Measurements from ENCODE around the gene OTUD5.
A peak's percentile ranks its signal among the peaks of the same experiment; 100 is the strongest.

OTUD5 gene

DNA sequence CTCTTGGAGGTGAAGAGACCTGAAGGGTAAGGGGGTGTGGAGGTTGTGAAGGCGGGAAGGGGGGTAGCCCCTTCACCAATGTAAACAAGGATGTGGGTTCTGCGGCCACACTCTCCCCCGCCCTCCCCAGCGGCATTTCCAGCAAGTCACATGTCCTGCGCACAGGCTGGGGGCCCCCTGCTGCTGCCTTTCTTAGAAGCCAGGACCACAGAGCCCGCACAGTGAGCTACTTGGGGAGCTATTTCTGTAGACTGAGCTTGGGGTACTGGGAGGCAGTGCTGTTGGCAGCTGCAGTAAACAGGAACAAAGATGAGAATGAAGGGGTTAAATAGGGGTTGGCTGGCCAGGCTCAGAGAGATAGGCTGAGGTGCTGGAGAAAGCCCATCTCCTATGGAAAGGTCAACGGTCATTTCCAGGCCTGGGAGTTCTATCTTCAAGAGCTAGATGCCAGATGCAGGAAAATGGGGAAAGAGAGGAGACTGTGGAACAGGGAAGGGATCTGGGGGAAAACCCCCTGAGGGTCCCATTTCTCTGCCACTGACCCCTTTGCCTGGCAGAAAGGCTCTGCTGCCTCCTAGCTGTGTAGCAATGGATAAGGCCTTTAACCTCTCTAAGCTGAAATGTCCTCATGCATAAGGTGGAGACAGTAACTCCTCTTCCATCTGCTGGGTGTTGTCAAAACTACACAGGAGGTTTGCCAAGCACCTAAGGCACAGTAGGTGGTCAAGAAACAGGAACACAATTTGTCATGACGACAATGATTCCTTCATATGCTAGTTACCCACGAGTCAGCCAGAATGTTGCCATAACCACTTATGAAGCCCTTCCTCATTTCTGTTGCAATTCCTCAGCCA lies 20.1 kb downstream of the OTUD5 start:
- peak; percentile 19 for DNase-seq (ENCODE audit: low spot score)

DNA sequence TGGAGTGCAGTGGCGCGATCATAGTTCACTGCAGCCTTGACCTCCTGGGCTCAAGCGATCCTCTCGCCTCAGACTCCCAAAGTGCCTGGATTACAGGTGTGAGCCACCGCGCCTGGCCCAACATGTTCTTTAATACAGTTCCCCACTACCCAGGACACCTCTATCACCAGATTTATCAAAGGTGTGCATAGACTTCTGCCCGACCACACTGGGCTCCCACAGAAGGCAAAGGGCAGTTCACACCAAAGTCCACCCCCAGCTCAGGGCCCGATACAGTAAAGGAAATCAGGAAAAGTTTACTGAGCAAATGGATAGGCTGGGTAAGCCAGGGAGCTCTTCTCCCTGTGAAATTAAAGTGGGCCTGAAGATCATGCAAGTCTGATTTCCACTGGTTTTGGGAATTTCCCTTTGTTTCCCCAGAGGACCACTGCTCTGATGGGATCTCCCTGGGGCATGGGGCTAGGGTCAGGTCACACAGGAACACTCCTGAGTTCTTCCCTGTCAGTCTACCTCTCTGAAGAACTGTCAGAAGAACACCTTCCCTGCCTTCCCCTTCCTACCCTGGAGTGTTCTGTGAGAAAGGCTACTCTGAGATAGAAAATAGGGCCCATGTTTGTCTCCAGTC lies 20.9 kb downstream of the OTUD5 start:
- no peak for DNase-seq (ENCODE audit: low spot score)

DNA sequence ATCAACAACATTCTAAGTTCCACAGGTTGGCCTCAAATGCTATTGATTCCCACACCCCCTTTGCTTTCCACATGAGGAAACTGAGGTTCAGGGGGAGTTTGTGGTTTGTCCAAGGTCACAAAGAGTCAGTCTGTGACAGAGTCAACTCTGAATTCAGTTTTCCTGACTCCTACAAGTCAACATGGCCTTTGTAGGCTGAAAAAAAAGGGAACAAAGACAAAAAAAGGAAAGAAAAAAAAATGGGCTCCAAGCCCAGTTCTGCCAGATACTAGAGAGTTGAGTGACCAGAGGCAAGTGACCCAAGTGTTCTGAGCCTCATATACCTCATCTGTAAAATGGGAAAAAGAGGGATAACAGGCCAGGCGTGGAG lies 22.1 kb downstream of the OTUD5 start:
- no peak for DNase-seq (ENCODE audit: low spot score)

DNA sequence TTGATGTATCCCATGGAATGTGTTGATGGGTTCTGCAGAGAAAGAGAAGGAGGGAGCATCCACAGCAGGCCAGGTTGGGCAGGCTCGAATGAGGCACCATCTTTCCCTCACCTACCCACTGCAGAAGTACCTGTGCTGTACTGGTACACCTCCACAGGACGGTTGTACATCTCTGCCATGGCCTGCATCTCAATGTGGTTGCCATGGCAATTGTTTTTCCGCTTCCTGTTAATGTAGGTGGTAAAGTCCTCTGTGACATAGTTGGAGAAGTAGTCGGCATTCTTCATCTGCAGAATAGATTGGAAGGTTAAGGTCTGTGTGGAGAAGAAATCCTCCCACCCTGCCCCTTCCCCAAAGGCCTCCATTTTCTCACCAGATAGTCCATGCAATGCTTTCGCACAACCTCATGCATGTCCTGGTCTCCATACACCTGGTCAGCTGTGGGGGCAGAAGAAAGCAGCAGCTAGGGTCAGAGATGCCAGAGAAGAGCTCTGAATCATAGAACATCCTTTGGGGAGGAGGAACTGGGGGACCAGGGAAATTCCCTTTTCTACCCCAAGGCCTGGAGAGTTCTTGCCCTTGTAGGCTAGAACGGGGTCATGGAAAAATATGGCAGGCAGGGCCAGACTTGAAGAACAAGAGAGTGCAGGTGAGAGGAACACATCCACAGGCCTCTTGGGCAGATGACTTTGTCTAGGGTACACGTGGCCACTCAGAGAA lies 22.7 kb downstream of the OTUD5 start:
- DNase-seq (ENCODE audit: low spot score): no peak

DNA sequence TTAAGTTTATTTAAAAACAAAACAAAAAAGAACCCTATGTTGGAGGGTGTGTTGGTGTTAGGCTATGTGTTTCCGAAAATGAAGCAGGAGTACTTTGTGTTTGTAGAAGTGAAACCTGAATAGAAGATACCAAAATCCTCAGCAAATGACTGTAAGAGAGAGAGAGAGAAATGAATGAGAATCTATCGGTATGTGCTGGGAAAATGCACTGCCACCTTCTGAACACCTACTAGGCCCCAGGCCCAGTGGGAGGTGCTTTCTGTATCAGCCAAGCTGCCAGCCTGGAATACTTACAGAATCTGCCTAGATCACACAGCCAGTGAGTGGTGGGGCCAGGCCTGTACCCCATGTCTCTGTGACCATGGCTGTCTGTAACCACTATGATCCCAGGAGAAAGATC lies 23.6 kb downstream of the OTUD5 start:
- no peak for DNase-seq (ENCODE audit: low spot score)

DNA sequence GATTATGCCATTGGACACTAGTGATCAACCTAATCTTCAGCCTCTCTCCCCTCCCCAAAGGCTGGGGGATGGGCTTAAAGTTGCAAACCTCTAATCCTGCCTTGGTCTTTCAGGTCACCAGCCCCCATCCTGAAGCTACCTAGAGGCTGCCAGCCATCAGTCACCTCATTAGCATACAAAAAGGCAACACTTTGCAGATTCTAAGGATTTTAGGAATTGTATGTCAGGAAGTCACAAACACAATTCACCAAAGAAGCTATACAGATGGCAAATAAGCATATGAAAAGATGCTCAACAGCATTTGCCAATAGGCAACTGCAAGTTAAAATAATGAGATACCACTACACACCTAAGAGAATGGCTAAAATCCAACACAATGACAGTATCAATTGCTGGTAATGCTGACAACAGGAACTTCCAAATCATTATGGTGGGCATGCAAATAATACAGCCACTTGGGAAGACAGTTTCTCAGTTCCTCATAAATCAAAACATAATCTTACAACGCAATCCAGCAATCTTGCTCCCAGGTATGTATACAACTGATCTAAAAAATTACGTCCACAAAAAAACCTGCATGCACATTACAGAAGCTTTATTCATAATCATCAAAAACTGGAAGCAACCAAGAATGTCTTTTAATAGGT lies 29.5 kb downstream of the OTUD5 start:
- no peak for DNase-seq (ENCODE audit: low spot score)

DNA sequence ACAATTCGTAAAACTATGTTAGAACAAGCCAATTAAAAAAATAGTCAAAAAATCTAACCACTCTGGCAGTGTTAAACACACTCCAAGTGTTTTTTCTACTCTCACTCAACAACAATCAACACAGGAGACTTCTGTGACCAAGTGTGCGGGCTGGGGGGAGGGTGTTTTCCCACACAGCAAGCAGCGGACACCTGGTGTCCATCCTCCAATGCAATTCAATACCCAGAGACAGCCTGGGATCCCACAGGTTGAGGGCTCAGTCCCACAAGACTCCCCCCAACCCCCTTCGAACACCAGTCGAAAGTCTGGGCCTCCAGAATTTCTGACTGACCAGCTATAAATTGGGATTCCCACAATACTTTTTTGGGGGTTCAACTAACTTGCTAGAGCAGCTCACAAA lies 30.3 kb downstream of the OTUD5 start:
- DNase-seq (ENCODE audit: low spot score): no peak

DNA sequence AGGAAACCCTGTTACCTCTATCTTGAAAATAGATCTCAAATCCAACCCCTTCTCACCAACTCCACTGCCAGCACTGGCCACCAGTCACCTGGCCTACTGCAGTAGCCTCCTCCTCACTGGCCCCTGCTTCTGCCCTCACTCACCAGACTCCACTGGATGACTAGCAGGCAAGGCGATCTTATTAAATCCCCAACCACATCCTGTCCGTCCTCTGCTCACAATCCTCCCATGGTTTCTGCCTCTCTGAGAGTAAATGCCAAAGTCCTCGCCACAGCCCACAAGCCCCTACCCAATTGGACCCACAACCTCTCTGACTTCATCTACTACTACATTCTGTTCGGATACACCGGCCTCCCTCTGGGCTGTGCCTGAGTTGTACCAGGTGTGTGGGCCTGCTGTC lies 33.1 kb downstream of the OTUD5 start:
- DNase-seq (ENCODE audit: low spot score): no peak

DNA sequence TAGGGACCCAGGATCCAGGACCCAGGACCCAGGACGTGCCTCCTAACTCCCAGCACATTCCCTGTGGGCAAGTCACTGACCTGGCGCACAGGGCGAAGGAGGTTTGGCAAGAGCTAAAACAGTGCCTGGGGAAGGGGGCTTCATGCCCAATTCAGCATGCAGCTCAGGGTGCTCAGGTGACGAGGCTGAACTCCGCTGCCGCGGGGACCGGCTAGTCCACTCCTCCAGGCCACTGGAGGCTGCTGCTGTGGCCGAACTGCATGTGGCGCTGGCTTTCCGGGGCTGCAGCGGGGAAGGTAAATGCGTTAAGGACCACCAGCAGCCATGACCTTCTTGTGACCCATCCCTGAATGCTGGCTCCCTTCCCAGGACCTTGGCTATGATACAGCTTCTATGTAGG lies 33.6 kb downstream of the OTUD5 start:
- no peak for DNase-seq (ENCODE audit: low spot score)

DNA sequence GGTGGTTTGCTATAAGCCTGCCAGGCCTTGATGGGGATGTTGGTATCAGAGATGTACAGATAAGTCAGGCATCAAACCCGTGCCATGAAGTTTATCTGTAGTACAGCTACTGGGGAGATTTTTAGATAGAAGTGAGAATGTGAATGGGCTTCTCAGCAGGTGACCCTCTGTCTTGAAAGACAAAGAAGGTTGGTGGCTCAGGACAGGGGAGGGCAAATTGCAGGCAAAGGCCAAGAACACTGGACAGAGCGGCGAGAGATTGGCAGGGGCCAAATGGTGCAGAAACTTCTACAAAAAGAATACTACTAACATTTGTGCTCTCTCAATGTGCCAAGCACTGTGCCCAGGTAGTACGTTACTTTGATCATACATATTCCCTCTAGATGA lies 36.7 kb downstream of the OTUD5 start:
- no peak for DNase-seq (ENCODE audit: low spot score)

DNA sequence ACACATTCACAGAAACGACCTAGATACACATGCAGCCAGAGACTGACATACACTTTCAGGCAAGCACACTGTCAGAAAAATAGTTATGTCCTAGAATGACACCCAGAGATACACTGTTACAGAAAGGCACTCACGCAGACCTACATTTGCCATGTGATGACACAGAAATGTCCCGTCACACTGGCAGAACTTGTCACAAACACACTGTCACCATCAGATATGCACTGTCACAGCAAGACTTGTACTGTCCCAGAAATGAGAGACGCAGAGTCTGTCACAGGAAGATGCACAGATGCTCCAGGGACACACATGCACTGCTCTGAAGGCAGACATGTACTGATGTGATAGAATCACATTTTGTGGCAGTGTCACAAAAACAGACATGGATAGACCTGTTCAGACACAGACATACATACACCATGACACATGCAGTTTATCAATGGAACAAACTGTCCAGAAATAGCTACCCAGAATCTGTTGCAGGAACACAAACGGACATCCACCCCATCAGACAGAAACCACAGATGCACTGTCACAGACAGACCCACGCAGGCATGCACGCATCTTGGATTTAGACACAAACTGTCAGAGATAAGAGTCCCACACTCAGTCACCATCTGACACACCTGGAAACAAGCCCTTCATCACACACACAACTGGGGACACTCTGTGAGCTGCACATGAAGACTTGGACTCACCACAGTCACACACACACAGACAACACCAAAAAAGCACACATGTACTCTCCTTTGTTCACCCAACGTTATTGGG lies 37.3 kb downstream of the OTUD5 start:
- DNase-seq (ENCODE audit: low spot score): no peak

DNA sequence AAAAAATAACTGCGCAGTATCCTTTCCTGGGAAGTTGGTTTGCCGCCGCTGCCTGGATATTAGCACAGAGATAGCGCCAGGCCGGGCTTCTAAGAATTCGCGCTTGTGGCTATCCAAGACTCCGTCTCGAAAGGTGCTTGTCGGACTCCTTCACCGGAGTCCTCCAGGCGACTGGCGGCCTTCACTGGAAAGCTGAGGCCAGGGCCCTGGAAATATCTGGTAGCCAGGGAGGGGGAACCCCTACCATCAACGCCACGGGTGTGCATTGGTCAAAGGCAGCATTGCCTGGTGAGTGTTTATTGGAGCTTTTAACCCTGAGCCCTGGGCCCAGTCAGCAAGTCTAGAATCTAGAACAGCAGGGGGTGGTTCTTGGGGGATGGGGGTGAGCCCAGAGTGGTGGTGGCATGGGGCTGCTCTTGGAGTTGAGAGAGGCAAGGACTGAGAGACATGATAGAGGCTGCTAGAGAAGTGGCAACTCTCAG lies 38.0 kb downstream of the OTUD5 start:
- peak; percentile 7 for DNase-seq (ENCODE audit: low spot score)

DNA sequence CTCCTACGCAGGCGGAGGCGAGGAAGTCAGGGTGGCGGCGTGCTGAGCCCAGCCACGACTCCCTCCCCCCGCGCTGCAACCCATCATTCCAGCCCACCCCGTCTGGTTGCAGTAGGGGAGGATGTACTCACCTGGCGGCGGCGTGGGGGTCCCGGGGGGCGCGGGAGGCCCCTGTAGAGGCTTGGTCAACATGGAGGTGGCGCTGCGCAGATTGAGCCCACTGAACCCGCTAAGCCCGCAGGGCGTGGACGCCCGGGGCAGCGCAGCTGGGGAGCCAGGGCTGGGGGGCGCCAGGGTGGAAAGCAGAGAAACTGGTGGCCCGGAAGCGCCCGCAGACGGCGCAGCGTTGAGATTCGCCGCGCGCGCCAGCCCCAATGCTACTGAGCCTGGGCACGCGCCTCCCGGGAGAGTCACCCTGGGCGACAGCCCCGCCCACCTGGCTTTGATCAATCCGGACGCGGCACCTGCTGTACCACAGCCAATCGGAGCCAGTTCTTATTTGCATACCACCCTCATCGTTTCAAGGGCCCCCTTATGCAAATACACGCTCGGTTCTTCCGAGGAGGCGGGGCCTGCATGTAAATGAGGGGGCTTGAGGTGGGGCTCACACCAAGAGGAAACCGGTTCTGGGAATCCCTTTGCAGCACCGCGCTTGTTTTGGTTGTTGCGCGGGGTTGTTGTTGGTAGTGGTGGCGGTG lies 38.6 kb downstream of the OTUD5 start, which contains the start of gene PIM2:
Gene PIM2, minus strand, starts transcription at position 382 of the 698 bp plus-strand sequence. Its CDS starts 190 bp downstream, at position 192.
- peak; percentile 77 for DNase-seq (ENCODE audit: low spot score)

DNA sequence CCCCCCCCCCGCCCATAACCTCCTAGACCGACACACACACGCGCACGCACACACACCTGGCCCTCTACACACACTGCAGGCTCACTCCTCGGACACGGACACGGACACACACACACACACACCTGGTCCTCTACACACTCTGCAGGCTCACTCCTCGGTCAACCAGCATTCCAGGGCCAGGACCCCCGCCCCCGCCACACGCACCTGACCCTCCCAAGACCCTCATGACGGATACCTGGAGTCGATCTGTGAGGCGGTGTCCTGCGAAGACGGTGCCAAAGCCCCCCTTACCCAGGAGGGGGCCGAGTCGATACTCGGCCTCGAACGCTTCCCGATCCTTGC lies 39.1 kb downstream of the OTUD5 start:
- no peak for DNase-seq (ENCODE audit: low spot score)

DNA sequence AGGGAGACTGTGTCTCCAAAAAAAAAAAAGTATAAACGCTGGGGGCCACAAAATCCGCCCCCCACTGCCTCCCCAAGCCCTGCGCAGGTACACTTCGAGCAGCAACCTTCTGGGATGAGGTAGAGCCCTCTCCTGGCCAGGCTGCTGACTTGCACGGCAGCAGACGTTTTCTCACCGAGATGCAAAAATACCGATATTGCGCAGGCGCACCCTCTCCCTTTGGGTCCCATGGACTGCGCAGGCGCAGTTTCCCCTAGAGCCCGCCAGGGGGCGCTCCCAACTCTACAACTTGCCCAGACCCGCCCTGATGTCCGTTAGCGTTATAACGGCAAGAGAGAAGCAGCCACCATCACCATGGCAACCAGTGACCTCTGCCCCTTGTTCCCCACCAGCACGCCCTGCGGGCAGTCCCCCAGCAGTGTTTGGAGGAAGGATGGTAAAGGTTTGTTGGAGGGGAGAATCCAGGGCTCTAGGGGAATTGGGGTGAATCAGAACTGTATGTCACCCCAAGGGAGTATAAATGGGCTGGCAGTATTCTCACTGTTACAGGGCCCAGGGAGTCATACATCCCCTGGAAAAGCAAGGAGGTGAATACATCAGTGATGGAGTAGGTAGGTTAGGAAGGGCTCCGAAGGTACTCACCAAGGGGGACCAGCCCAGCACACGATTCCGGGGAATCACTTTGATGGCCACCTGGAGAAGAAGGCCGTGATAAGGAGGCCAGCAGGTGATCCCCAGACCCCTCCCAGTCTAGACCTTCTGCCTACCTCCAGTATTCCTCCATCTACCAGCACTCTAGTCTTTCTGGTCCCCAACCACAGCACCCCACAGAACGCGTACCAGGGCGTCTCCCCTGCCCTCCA lies 40.0 kb downstream of the OTUD5 start:
- peak; percentile 93 for DNase-seq (ENCODE audit: low spot score)

DNA sequence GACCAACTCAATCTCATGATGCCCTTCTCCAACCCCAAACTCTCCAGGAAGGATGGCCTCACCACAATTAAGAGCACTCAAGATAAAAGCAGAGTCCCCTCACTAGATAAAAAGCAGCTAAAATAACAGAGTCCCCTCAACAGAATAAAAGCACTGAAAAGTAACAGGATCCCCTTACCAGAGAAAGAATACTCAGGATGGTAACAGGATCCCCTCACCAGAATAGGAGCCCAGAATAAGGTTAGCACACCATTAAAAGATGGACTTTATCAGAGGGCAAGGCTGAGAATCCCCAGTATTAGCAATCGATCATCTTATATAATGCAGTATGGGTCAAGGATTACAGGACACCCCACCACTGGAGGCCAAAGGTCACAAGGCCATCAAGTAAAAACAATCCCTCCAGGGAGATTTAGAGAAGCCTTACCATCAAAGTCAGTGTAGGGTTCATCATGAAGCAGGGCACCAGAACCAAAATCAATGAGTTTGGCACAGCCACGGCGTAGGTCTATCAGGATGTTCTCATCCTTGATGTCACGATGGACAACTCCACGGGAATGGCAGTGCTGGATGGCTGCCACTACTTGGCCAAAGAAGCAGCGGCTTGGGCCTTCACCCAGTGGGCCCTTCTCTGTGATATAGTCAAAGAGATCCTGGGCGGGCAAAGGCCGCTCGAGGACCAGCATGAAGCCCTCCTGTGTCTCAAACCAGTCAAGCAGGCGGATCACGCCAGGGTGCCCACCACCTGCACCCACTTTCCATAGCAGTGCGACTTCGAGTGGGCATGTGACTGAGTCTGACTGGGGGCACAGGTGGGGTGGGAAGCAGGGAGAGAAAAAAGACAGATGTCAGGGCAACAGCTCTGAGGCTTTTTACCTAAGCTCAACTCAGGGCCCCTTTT lies 42.6 kb downstream of the OTUD5 start:
- DNase-seq (ENCODE audit: low spot score): no peak

DNA sequence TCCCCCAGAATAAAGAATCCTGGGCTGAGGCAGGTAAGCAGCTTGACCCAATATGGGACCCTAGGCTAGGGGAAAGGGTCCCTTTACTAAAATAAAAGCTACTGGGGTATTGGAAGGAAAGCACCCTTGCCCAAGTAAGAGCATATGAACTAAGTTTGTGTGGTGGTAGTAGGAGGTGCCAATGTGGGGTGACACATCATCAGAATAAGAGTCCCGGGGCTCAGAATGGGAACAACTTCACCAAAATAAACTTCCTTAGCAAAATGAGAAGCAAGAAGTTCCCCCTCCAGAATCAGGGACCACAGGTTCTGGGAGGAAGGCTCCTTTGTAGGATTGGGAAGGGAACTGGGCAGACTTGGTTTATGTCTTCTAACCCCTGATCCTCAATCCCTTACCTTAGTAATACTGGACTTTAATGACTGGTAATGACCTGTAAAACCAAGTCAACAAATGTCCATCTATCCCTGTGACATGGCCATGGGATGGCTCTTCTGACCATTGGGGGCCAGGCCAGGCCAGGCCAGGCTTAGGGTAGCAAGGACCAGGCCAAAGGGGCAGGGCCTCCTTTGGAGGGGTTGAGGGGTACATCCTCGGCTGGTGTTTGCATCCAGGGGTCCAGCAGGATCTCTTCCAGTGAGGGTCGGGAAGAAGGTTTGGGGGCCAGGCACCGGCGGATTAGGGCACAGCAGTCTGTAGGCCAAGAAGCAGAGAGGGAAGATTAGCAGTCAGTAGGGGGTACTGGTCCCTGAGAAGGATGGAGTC lies 43.6 kb downstream of the OTUD5 start:
- DNase-seq (ENCODE audit: low spot score): no peak
